T-helper 1 cell treated with Interleukin-12 subunit alpha and Interleukin-12 subunit beta and Interleukin-4 antibody, amounts not matched to agents 30 μg/mL and 1 μg/mL, for 36 hours (primary cell): ENCODE results near the gene LRRTM4.
"Not testable (repeated sequence)": the region's sequence is repeated elsewhere in the genome, so short reads cannot be mapped to it uniquely, and the experiment has no call there.

Source experiments
- H3K27ac Mint-ChIP-seq: one replicate; pipeline ENCODE4 v1.8.0; 2021; ENCODE audit warnings: mild to moderate bottlenecking, mixed read lengths
- H3K27me3 Mint-ChIP-seq: one replicate; pipeline ENCODE4 v1.8.0; 2021; ENCODE audit warnings: low read depth, mixed read lengths
- H3K36me3 Mint-ChIP-seq: one replicate; pipeline ENCODE4 v1.8.0; 2021; ENCODE audit warnings: low read depth, mixed read lengths
- H3K4me1 Mint-ChIP-seq: one replicate; pipeline ENCODE4 v1.8.0; 2021; ENCODE audit warnings: low read depth, mixed read lengths
- H3K4me3 Mint-ChIP-seq: one replicate; pipeline ENCODE4 v1.8.0; 2021; ENCODE audit warnings: mild to moderate bottlenecking, moderate library complexity, mixed read lengths
- H3K9me3 Mint-ChIP-seq: one replicate; pipeline ENCODE4 v1.8.0; 2021; ENCODE audit warnings: mixed read lengths

The LRRTM4 gene

GRCh38 chr2:77193858-77194448, 328.2 kb downstream of the LRRTM4 start:
- H3K4me3 Mint-ChIP-seq, result no peak overlapping the region
- H3K36me3 Mint-ChIP-seq, result no peaks in the 10 kb centered on the region
- no peak overlapping the region for H3K27ac Mint-ChIP-seq
- no peaks in the 10 kb centered on the region for H3K27me3 Mint-ChIP-seq
- no peaks in the 10 kb centered on the region for H3K4me1 Mint-ChIP-seq
- H3K9me3 Mint-ChIP-seq, result peaks cover 4% of the 10 kb centered on the region

GRCh38 chr2:77192811-77193289, 329.3 kb downstream of the LRRTM4 start:
- no peaks in the 10 kb centered on the region for H3K27me3 Mint-ChIP-seq
- H3K36me3 Mint-ChIP-seq, result no peaks in the 10 kb centered on the region
- H3K4me1 Mint-ChIP-seq, result no peaks in the 10 kb centered on the region
- peaks cover 7% of the 10 kb centered on the region for H3K9me3 Mint-ChIP-seq
- H3K27ac Mint-ChIP-seq, result no peak overlapping the region
- H3K4me3 Mint-ChIP-seq, result no peak overlapping the region

- Mint-ChIP-seq H3K4me3 (no peak overlapping the region), H3K27me3 (no peaks in the 10 kb centered on the region), H3K27ac (no peak overlapping the region), H3K4me1 (no peaks in the 10 kb centered on the region), H3K9me3 (peaks cover 7% of the 10 kb centered on the region), H3K36me3 (no peaks in the 10 kb centered on the region)
These were observed 330.5 kb downstream of the LRRTM4 start for GRCh38 chr2:77191665-77192064.

GRCh38 chr2:77190721-77191346, 331.3 kb downstream of the LRRTM4 start:
- peaks cover 8% of the 10 kb centered on the region for H3K9me3 Mint-ChIP-seq
- H3K4me3 Mint-ChIP-seq, result no peak overlapping the region
- H3K4me1 Mint-ChIP-seq, result no peaks in the 10 kb centered on the region
- no peaks in the 10 kb centered on the region for H3K27me3 Mint-ChIP-seq
- no peaks in the 10 kb centered on the region for H3K36me3 Mint-ChIP-seq
- H3K27ac Mint-ChIP-seq, result no peak overlapping the region

- H3K27ac Mint-ChIP-seq, result no peak overlapping the region
- H3K9me3 Mint-ChIP-seq, result peaks cover 28% of the 10 kb centered on the region
- H3K36me3 Mint-ChIP-seq, result no peaks in the 10 kb centered on the region
- no peak overlapping the region for H3K4me3 Mint-ChIP-seq
- no peaks in the 10 kb centered on the region for H3K4me1 Mint-ChIP-seq
- H3K27me3 Mint-ChIP-seq, result no peaks in the 10 kb centered on the region
These were observed 337.1 kb downstream of the LRRTM4 start for GRCh38 chr2:77185052-77185451.

GRCh38 chr2:77179297-77179696, 342.9 kb downstream of the LRRTM4 start:
- Mint-ChIP-seq H3K9me3 (peaks cover 25% of the 10 kb centered on the region), H3K4me3 (no peak overlapping the region), H3K4me1 (no peaks in the 10 kb centered on the region), H3K36me3 (no peaks in the 10 kb centered on the region), H3K27me3 (no peaks in the 10 kb centered on the region), H3K27ac (no peak overlapping the region)

GRCh38 chr2:77175266-77175780, 346.9 kb downstream of the LRRTM4 start:
- not testable (repeated sequence) for H3K27ac Mint-ChIP-seq, H3K27me3 Mint-ChIP-seq, H3K36me3 Mint-ChIP-seq

GRCh38 chr2:77169426-77169825, 352.8 kb downstream of the LRRTM4 start:
- Mint-ChIP-seq H3K4me1 (no peaks in the 10 kb centered on the region), H3K4me3 (no peak overlapping the region), H3K36me3 (no peaks in the 10 kb centered on the region), H3K27ac (no peak overlapping the region), H3K9me3 (peaks cover 41% of the 10 kb centered on the region), H3K27me3 (no peaks in the 10 kb centered on the region)

More at GRCh38 chr2:77175266-77175780, 346.9 kb downstream of the LRRTM4 start:
- H3K4me1 Mint-ChIP-seq, H3K4me3 Mint-ChIP-seq: not testable (repeated sequence)
- H3K9me3 Mint-ChIP-seq, result peaks cover 25% of the 10 kb centered on the region

- H3K27ac Mint-ChIP-seq, H3K36me3 Mint-ChIP-seq, H3K27me3 Mint-ChIP-seq, H3K4me3 Mint-ChIP-seq, H3K4me1 Mint-ChIP-seq: not testable (repeated sequence)
- peaks cover 43% of the 10 kb centered on the region for H3K9me3 Mint-ChIP-seq
These were observed 358.2 kb downstream of the LRRTM4 start for GRCh38 chr2:77164021-77164420.

- Mint-ChIP-seq H3K27ac (no peak overlapping the region), H3K4me3 (no peak overlapping the region), H3K27me3 (no peaks in the 10 kb centered on the region), H3K4me1 (no peaks in the 10 kb centered on the region), H3K36me3 (no peaks in the 10 kb centered on the region), H3K9me3 (peaks cover 37% of the 10 kb centered on the region)
These were observed 361.2 kb downstream of the LRRTM4 start for GRCh38 chr2:77161009-77161408.

- Mint-ChIP-seq H3K27ac (no peak overlapping the region), H3K4me1 (no peaks in the 10 kb centered on the region), H3K36me3 (no peaks in the 10 kb centered on the region), H3K4me3 (no peak overlapping the region), H3K9me3 (peaks cover 12% of the 10 kb centered on the region), H3K27me3 (no peaks in the 10 kb centered on the region)
These were observed 365.6 kb downstream of the LRRTM4 start for GRCh38 chr2:77156599-77156998.

GRCh38 chr2:77155511-77155910, 366.7 kb downstream of the LRRTM4 start:
- peaks cover 22% of the 10 kb centered on the region for H3K9me3 Mint-ChIP-seq
- H3K27me3 Mint-ChIP-seq, result no peaks in the 10 kb centered on the region
- H3K36me3 Mint-ChIP-seq, result no peaks in the 10 kb centered on the region
- H3K4me3 Mint-ChIP-seq, result no peak overlapping the region
- H3K4me1 Mint-ChIP-seq, result no peaks in the 10 kb centered on the region
- H3K27ac Mint-ChIP-seq, result no peak overlapping the region

- peaks cover 30% of the 10 kb centered on the region for H3K9me3 Mint-ChIP-seq
- no peaks in the 10 kb centered on the region for H3K36me3 Mint-ChIP-seq
- H3K27me3 Mint-ChIP-seq, result no peaks in the 10 kb centered on the region
- no peak overlapping the region for H3K4me3 Mint-ChIP-seq
- no peaks in the 10 kb centered on the region for H3K4me1 Mint-ChIP-seq
- H3K27ac Mint-ChIP-seq, result no peak overlapping the region
These were observed 372.6 kb downstream of the LRRTM4 start for GRCh38 chr2:77149565-77149964.

GRCh38 chr2:77147153-77147552, 375.0 kb downstream of the LRRTM4 start:
- no peaks in the 10 kb centered on the region for H3K4me1 Mint-ChIP-seq
- H3K9me3 Mint-ChIP-seq, result peaks cover 27% of the 10 kb centered on the region
- no peaks in the 10 kb centered on the region for H3K27me3 Mint-ChIP-seq
- H3K36me3 Mint-ChIP-seq, result no peaks in the 10 kb centered on the region
- H3K27ac Mint-ChIP-seq, result no peak overlapping the region
- H3K4me3 Mint-ChIP-seq, result no peak overlapping the region

- H3K4me3 Mint-ChIP-seq, result no peak overlapping the region
- no peaks in the 10 kb centered on the region for H3K27me3 Mint-ChIP-seq
- H3K4me1 Mint-ChIP-seq, result no peaks in the 10 kb centered on the region
- H3K36me3 Mint-ChIP-seq, result no peaks in the 10 kb centered on the region
- H3K9me3 Mint-ChIP-seq, result peaks cover 18% of the 10 kb centered on the region
- no peak overlapping the region for H3K27ac Mint-ChIP-seq
These were observed 377.4 kb downstream of the LRRTM4 start for GRCh38 chr2:77144772-77145171.
